ENCODE data around the gene EARS2.

- TF ChIP-seq FOXP2 (optimal IDR thresholded peaks at IDR 0.05; ENCODE audit: control extremely low read depth, extremely low read length, insufficient read depth), result no peak
- TF ChIP-seq EZH2 (IDR thresholded peaks at IDR 0.05), result no peak
Observed at GRCh38 chr16:23484510-23485256, 72.5 kb downstream of the EARS2 start.
